ENCODE results near the gene DKK3. TPM values are rescaled to one million over a fixed set of nuclear protein-coding genes. Genes with fewer than 3 reads are reported as not detected.

The DKK3 gene
- total RNA-seq, 3 donors from 2014 or later (not counting 1 experiment from before 2014, with no cell fraction given): 0.16 to 0.70 TPM; not detected in 1

DNA sequence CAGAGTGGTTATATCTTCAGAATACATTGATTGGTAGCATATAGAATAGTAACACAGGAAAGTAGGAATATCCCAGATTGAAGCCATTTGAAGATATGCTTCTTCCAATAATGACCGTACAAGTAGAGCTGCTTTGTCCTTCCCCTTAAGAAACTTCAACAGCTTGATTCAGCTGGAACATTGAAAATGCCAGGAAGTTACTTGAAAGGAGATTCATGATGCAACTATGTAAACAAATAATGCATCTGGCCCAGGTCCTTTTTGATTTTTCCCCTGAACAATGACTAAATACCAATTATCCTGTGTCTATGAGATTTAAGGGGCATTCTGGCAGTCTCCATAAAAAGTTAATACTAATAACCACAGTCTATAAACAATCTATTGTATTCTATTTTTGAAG is 3.0 kb downstream of the DKK3 start:
- Mint-ChIP-seq H3K27ac (no peak overlapping the region), H3K27me3 (ENCODE audit: low read depth in 2 of 2) (peaks cover 49 to 78% of the 10 kb centered on the region in 2 donors), H3K4me1 (peaks cover 0 to 9% of the 10 kb centered on the region in 2 donors), H3K4me3 (no peak overlapping the region), H3K9me3 (no peaks in the 10 kb centered on the region), H3K36me3 (no peaks in the 10 kb centered on the region)
- Histone ChIP-seq H3K27me3 (ENCODE audit: control insufficient read depth, insufficient read depth, low read length) (peaks cover 34% of the 10 kb centered on the region), H3K36me3 (ENCODE audit: control insufficient read depth, insufficient read depth, low read length) (no peaks in the 10 kb centered on the region), H3K9me3 (ENCODE audit: control insufficient read depth, insufficient read depth, low read length) (no peaks in the 10 kb centered on the region), H3K4me1 (ENCODE audit: control insufficient read depth, insufficient read depth, low read length) (peaks cover 14% of the 10 kb centered on the region), H3K27ac (ENCODE audit: low read length) (no peak overlapping the region), H3K4me3 (ENCODE audit: low read length) (no peak overlapping the region)
- DNase-seq (no peak), ATAC-seq (no peak)
- WGBS (ENCODE audit: insufficient coverage): 92% methylated on average over 1 of the region's 1 CpG
- intact Hi-C loops (cut with micrococcal nuclease): no loop called here
- TF ChIP-seq, protein P1, sequence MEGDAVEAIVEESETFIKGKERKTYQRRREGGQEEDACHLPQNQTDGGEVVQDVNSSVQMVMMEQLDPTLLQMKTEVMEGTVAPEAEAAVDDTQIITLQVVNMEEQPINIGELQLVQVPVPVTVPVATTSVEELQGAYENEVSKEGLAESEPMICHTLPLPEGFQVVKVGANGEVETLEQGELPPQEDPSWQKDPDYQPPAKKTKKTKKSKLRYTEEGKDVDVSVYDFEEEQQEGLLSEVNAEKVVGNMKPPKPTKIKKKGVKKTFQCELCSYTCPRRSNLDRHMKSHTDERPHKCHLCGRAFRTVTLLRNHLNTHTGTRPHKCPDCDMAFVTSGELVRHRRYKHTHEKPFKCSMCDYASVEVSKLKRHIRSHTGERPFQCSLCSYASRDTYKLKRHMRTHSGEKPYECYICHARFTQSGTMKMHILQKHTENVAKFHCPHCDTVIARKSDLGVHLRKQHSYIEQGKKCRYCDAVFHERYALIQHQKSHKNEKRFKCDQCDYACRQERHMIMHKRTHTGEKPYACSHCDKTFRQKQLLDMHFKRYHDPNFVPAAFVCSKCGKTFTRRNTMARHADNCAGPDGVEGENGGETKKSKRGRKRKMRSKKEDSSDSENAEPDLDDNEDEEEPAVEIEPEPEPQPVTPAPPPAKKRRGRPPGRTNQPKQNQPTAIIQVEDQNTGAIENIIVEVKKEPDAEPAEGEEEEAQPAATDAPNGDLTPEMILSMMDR (IDR thresholded peaks at IDR 0.05): no peak

DNA sequence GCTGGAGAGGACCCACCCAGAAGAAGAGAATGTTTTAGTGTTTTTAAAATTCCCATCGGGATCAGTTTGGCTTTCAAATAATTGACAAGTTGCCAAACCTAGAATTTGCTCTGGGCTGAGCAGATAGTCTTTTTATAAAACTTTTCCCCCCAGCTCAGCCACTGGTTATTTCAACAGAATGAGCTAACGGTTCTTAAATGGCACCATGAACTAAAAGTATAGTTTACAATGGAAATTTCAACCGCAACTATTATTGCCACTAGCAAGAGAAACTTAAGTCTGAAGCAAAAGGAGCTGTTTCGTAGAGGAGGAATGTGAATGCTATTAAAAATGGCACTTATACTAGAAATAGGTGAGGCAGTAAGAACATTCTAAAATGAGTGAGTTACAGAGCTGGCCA is 3.4 kb downstream of the DKK3 start:
- peaks cover 31% of the 10 kb centered on the region for H3K27me3 ChIP-seq (ENCODE audit: control insufficient read depth, insufficient read depth, low read length)
- H3K4me1 Mint-ChIP-seq: peaks cover 0 to 9% of the 10 kb centered on the region in 2 donors
- no peak overlapping the region for H3K4me3 ChIP-seq (ENCODE audit: low read length)
- no peaks in the 10 kb centered on the region for H3K9me3 Mint-ChIP-seq
- ATAC-seq: no peak
- peaks cover 44 to 74% of the 10 kb centered on the region in 2 donors for H3K27me3 Mint-ChIP-seq (ENCODE audit: low read depth in 2 of 2)
- intact Hi-C loops (cut with micrococcal nuclease): no loop called here
- H3K27ac ChIP-seq (ENCODE audit: low read length): no peak overlapping the region
- DNase-seq: no peak
- H3K4me3 Mint-ChIP-seq: no peak overlapping the region
- TF ChIP-seq, protein P1 (IDR thresholded peaks at IDR 0.05): no peak
- WGBS (ENCODE audit: insufficient coverage): 91% methylated on average over 4 of the region's 4 CpGs
- H3K4me1 ChIP-seq (ENCODE audit: control insufficient read depth, insufficient read depth, low read length): peaks cover 14% of the 10 kb centered on the region
- no peak overlapping the region for H3K27ac Mint-ChIP-seq
- H3K36me3 ChIP-seq (ENCODE audit: control insufficient read depth, insufficient read depth, low read length): no peaks in the 10 kb centered on the region
- H3K9me3 ChIP-seq (ENCODE audit: control insufficient read depth, insufficient read depth, low read length): no peaks in the 10 kb centered on the region
- H3K36me3 Mint-ChIP-seq: no peaks in the 10 kb centered on the region

DNA sequence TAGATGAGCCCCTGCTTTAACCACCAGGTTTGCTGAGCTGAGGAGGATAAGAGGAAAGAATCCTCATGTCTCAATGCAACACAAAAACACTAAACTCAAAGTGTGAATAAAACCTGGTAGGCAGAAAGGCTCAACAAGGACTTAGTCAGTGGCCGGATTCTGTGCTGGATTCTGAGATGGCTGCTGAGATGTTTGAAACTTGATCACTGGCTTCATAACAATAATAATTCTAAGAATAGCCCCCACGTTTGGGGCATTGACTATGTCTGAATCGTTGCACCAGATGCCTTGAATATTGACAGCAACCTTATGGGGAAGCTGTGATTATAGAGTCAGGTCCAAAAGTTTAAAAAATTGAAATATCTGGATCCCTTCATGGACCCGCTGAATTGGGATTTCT is 4.6 kb downstream of the DKK3 start:
- no peak overlapping the region for H3K27ac Mint-ChIP-seq
- H3K27me3 Mint-ChIP-seq (ENCODE audit: low read depth in 2 of 2): peaks cover 36 to 78% of the 10 kb centered on the region in 2 donors
- Histone ChIP-seq H3K36me3 (ENCODE audit: control insufficient read depth, insufficient read depth, low read length) (no peaks in the 10 kb centered on the region), H3K9me3 (ENCODE audit: control insufficient read depth, insufficient read depth, low read length) (no peaks in the 10 kb centered on the region), H3K27me3 (ENCODE audit: control insufficient read depth, insufficient read depth, low read length) (peaks cover 23% of the 10 kb centered on the region), H3K4me1 (ENCODE audit: control insufficient read depth, insufficient read depth, low read length) (peaks cover 11% of the 10 kb centered on the region), H3K27ac (ENCODE audit: low read length) (no peak overlapping the region), H3K4me3 (ENCODE audit: low read length) (no peak overlapping the region)
- WGBS (ENCODE audit: insufficient coverage): 80% methylated on average over 4 of the region's 4 CpGs
- ATAC-seq (no peak), DNase-seq (no peak)
- no peaks in the 10 kb centered on the region for H3K36me3 Mint-ChIP-seq
- H3K4me1 Mint-ChIP-seq: peaks cover under 1 to 2% of the 10 kb centered on the region in 2 donors
- H3K9me3 Mint-ChIP-seq: no peaks in the 10 kb centered on the region
- H3K4me3 Mint-ChIP-seq: no peak overlapping the region
- intact Hi-C loops (cut with micrococcal nuclease): no loop called here
- TF ChIP-seq, protein P1 (IDR thresholded peaks at IDR 0.05): no peak

DNA sequence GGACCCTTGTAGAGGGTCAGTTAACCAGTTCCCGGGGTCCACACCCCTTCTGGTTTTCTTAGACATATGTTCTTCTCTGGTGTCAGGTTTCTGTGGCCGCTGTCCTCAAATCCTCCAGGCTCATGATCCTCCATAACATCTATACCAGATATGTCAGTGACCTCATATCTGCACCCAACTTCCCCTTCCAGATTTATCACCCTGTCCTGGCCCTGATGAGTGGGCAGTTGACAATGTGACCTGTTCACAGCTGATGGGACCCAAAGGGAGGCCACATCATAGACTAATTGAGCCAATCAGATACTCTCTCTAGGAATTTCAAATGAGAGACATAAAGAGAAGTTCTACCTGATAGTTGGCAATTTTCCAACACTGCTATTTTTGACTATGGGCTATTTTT is 5.1 kb downstream of the DKK3 start:
- Mint-ChIP-seq H3K27me3 (ENCODE audit: low read depth in 2 of 2) (peaks cover 33 to 78% of the 10 kb centered on the region in 2 donors), H3K27ac (no peak overlapping the region), H3K4me3 (no peak overlapping the region), H3K4me1 (peaks cover 0 to 5% of the 10 kb centered on the region in 2 donors), H3K9me3 (no peaks in the 10 kb centered on the region), H3K36me3 (no peaks in the 10 kb centered on the region)
- TF ChIP-seq, protein P1 (IDR thresholded peaks at IDR 0.05): no peak
- intact Hi-C loops (cut with micrococcal nuclease): no loop called here
- 92% methylated on average over 2 of the region's 2 CpGs for WGBS (ENCODE audit: insufficient coverage)
- Histone ChIP-seq H3K36me3 (ENCODE audit: control insufficient read depth, insufficient read depth, low read length) (no peaks in the 10 kb centered on the region), H3K4me3 (ENCODE audit: low read length) (no peak overlapping the region), H3K27ac (ENCODE audit: low read length) (no peak overlapping the region), H3K4me1 (ENCODE audit: control insufficient read depth, insufficient read depth, low read length) (peaks cover 13% of the 10 kb centered on the region), H3K9me3 (ENCODE audit: control insufficient read depth, insufficient read depth, low read length) (no peaks in the 10 kb centered on the region), H3K27me3 (ENCODE audit: control insufficient read depth, insufficient read depth, low read length) (peaks cover 21% of the 10 kb centered on the region)
- no peak for DNase-seq
- ATAC-seq: no peak
